Aorta (tissue), 5 donors: Measurements from ENCODE around the gene PLB1. TPM values are rescaled to one million over a fixed set of nuclear protein-coding genes. Genes with fewer than 3 reads are reported as not detected.

ENCODE experiments used
- ATAC-seq: fragments of 200-7000 bp; cut with Tn5 transposase; one replicate; pipeline ENCODE4 v1.9.1; 2022; ENCODE audit warnings: moderate library complexity; ENCODE audit not compliant: low FRiP score
- DNase-seq, 2 donors: peaks; one replicate each; pipeline ENCODE4 v3.0.0-alpha.2; 2020
- H3K27ac ChIP-seq, 2 donors: one replicate each; pipeline ENCODE4 v1.5.1; 2013; ENCODE audit warnings: low read length in 2 of 2, mild to moderate bottlenecking in 2 of 2, moderate library complexity in 2 of 2, control low read depth in 1 of 2, inconsistent platforms in 1 of 2, low read depth in 1 of 2
- H3K27me3 ChIP-seq, 2 donors: one replicate each; pipeline ENCODE4 v1.6.1; 2013; ENCODE audit warnings: control low read depth in 1 of 2, low read length in 1 of 2, mild to moderate bottlenecking in 1 of 2, moderate library complexity in 1 of 2; ENCODE audit not compliant: insufficient read depth in 2 of 2, control insufficient read depth in 1 of 2
- H3K36me3 ChIP-seq, 2 donors: one replicate each; pipeline ENCODE4 v1.6.1; 2013; ENCODE audit warnings: control low read depth in 1 of 2, low read length in 1 of 2, mild to moderate bottlenecking in 1 of 2; ENCODE audit not compliant: insufficient read depth in 2 of 2, control insufficient read depth in 1 of 2
- H3K4me1 ChIP-seq, 2 donors: one replicate each; pipeline ENCODE4 v1.6.1; 2013; ENCODE audit warnings: low read length in 2 of 2, control low read depth in 1 of 2, mild to moderate bottlenecking in 1 of 2, moderate library complexity in 1 of 2; ENCODE audit not compliant: insufficient read depth in 2 of 2, control insufficient read depth in 1 of 2
- H3K4me3 ChIP-seq, 2 donors: one replicate each; pipeline ENCODE4 v1.5.1; 2013; ENCODE audit warnings: low read length in 2 of 2, control low read depth in 1 of 2, mild to moderate bottlenecking in 1 of 2
- H3K9me3 ChIP-seq: one replicate; pipeline ENCODE4 v1.6.1; 2013; ENCODE audit warnings: mild to moderate bottlenecking, low read length; ENCODE audit not compliant: control insufficient read depth
- WGBS, 2 donors: extraction: QIAGEN DNeasy Blood & Tissue Kit; methylation state at CpG; one replicate each; pipeline ENCODE4 v1.1.7; 2013; 5-methylcytosine and 5-hydroxymethylcytosine counted together
- intact Hi-C, 2 donors: fragments of 100-400 bp; cut with DNase I; formaldehyde crosslinking; loops; one replicate each; pipeline versions ENCODE4 v1.14.2 to v1.15.0; 2022
- polyA plus RNA-seq, 2 donors: library from polyadenylated mRNA; stranded (reverse); fragments of 200-250 nt; gene quantifications; one replicate each; pipeline ENCODE4 v1.2.3, GENCODE V29; 2013
- total RNA-seq, 2 donors: library from RNA; stranded (reverse); fragmentation: NEBNext Ultra II Directional; extraction: Animal tissue kit (Norgen Biotek cat#: 25700); gene quantifications; one replicate each; pipeline ENCODE4 v1.2.1, GENCODE V29; 2021
- donor health status: healthy with polysubstance abuse.
- donor health status: Bipolar disorder and iron deficiency.
- donor health status: DM: no; HTN: no; CAD: no.
- donor health status: DM: no; HTN: no; CAD: no.
- donor health status: DM: yes; HTN: yes; CAD: no.

The PLB1 gene
- total and polyA plus RNA-seq, 4 donors: 4.9 to 16.3 (median 7.1) TPM

DNA sequence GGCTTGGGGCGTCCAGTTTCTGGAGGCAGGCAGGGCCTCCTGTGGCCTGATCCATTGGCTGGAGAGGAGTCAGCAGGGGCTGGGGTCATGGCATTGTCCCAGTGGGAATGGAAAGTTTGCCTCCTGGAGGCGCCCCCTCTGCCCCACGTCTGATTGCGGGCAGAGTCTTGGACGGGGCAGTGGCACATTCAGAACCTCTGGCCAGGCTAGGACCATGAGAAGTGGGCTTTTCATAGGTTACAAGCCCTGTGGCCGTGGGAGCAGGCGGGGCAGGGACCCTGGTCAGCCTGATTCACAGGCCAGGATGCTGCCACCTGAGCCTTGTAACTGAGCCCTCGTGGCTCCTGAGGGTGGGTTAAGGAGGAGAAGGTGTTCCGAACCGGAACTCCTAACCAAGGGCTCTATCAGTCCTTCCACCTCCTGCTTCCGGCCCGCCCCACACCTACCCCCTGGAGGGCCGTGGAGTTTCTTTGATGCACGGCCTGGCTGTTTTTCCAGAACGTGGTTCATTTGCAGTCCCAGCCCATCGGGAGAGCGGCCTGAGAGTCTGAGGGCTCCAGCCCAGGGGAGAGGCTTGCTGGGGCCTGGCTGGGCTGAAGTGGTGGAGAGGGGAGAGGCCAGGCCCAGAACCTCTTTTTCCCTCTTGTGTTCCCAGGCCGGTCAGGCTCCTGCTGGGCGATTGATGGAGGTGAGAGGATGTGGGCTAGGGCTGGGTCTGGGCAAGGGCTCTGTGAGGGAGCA, 43.9 kb upstream of the PLB1 start:
- intact Hi-C loops: loop anchor here (5.0 kb wide), 2 partner anchors 695 to 750 kb away; no protein-coding TSS in a partner anchor
- no peaks in the 10 kb centered on the region for H3K36me3 ChIP-seq
- H3K27me3 ChIP-seq: no peaks in the 10 kb centered on the region
- WGBS, 2 donors: 86 to 92% methylated on average over 19 of the region's 19 CpGs
- DNase-seq (no peak), ATAC-seq (no peak)
- no peaks in the 10 kb centered on the region for H3K9me3 ChIP-seq
- no peak overlapping the region for H3K27ac ChIP-seq
- H3K4me1 ChIP-seq: no peaks in the 10 kb centered on the region
- no peak overlapping the region for H3K4me3 ChIP-seq

DNA sequence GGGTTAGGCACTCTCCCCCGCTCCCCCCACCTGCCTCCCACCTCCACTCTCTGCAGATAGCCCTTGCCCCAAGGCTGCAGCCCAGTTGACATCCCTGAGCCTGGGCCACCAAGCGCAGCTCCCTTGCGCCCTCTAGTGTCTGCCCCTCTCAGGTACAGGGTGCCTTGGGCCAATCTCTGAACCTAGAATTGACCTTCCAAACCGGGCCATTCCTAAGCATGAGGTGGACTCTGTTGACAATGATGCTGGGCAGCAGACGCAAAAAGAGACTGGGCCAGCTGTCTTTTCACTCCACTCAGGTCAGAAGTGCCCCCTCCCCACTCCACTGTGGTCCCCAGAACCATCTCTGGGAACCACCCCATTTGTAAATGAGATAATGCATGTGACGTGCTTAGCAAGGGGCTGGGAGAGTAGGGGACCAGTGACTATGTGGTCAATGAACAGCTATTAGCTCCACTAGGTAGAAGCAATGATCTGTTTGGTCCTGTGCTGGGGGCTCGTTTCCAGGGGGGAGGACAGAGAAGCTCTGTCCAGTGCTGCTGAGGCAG, 43.3 kb upstream of the PLB1 start:
- ATAC-seq: peak; percentile 86
- Histone ChIP-seq H3K27ac (no peak overlapping the region), H3K36me3 (no peaks in the 10 kb centered on the region), H3K9me3 (no peaks in the 10 kb centered on the region), H3K4me3 (no peak overlapping the region), H3K4me1 (no peaks in the 10 kb centered on the region), H3K27me3 (no peaks in the 10 kb centered on the region)
- peak; percentile 85 to 94 for DNase-seq
- 51 to 52% methylated on average over 6 to 7 of the region's 7 CpGs for WGBS, 2 donors
- intact Hi-C loops: loop anchor here (1.0 to 5.0 kb wide), 3 partner anchors 695 to 750 kb away; no protein-coding TSS in a partner anchor

DNA sequence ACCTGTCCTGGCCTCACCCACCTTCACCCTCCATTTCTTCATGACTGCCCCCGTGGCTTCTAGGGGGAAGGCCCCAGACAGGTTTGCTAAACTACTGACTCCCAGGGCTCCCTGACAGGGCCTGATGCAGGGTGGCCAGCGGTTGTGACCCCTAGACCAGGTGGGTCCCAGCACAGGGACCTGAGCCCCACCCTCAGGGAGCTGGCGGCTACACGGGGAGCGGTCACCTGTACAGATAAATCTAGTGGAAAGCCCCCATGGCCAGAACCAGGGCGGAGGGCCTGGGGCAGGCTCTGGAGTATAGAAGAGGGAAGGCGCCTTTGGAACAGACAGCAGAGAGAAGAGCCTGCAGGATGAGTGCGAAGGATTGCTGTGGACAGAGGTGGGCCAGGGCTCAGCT, 42.5 kb upstream of the PLB1 start:
- Histone ChIP-seq H3K9me3 (no peaks in the 10 kb centered on the region), H3K4me3 (no peak overlapping the region), H3K4me1 (no peaks in the 10 kb centered on the region), H3K27ac (no peak overlapping the region), H3K27me3 (no peaks in the 10 kb centered on the region), H3K36me3 (no peaks in the 10 kb centered on the region)
- intact Hi-C loops: loop anchor here (1.0 to 5.0 kb wide), 3 partner anchors 696 to 751 kb away; no protein-coding TSS in a partner anchor
- DNase-seq (peak in 1 of 2 donors; percentile 71), ATAC-seq (no peak)
- WGBS, 2 donors: 94 to 95% methylated on average over 8 of the region's 8 CpGs

DNA sequence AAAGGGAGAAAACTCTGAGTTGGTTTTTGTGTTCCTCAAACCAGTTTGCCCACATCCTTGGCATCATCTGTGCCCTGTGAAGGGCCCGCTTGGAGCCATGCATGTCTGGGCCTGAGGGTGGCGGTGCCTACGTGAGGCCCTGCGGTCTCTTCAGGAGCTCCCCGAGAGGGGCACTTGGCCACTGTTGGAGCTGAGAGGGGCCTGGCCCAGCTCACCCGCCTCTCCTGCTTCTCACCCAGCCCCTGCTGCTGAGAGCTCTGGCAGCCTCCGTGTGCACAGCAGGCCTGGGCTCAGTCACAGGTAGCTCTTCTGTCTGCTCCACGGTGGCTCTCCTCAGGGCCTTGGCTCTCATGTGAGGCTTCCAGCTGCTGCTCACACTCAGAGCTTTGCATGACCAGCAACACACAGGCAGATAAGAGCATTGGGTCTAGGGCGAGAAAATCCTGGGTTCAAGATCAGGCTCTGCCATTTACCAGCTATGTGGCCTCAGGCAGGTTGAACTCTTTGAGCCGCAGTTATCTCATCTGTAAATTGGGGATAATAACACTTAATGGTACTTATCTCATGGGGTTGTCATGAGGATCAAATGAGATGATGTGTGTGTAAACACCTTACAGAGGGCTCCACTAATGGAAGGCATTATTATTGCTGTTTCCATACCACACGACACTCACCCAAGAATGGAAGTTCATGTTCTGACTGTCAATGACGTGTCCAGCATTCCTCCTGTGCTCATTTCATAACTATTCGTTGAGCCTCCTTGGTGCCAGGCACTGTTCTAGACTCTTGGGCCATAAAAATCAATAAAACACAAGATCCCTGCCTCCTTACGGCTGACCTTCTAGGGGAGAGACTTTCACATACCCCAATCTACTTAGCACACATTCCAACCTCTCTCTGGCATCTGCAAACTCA, 41.6 kb upstream of the PLB1 start:
- intact Hi-C loops: loop anchor here (5.0 kb wide), 2 partner anchors 697 to 752 kb away; no protein-coding TSS in a partner anchor
- Histone ChIP-seq H3K4me1 (no peaks in the 10 kb centered on the region), H3K4me3 (no peak overlapping the region), H3K9me3 (no peaks in the 10 kb centered on the region), H3K27me3 (no peaks in the 10 kb centered on the region), H3K36me3 (no peaks in the 10 kb centered on the region), H3K27ac (no peak overlapping the region)
- 92 to 95% methylated on average over 14 of the region's 14 CpGs for WGBS, 2 donors
- DNase-seq (peak in 1 of 2 donors; percentile 71), ATAC-seq (no peak)

DNA sequence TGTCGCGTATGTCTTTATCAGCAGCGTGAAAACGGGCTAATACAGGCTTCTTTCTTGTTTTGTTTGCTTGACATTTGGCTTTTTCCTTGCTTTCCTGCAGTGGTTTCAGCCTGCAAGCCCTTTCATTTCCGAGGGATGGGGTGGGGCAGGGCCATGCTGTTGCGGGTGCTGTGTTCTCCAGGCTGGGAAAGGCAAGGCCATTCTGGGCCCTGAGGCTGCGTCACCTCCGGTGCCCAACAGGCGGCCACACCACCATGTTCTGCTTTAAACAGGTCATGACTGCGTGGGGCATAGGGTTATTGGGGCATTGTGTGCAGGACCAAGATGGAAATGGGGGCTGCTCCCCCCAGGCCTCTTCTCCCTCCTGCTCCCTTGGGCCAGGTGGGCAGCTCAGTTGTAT, 38.6 kb upstream of the PLB1 start:
- no peak for DNase-seq
- no peak for ATAC-seq
- intact Hi-C loops: no loop called here

DNA sequence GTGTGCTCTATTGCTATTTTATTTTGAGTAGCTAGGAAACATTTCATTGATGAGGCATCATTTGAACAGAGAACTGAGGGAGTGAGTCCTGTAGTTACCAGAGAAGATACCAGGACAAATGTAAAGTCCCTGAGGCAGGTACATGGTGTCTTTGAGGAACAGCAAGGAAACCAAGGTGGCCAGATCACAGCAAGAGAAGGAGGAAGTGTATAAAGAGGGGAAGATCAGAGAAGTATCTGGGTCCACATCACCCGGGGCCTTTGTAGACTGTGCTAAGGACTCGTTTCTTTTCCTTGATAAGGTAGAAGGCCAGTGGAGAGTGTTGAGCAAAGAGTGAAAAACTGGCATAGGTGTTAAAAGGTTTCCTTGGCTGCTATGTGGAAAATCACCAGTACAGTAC, 34.8 kb upstream of the PLB1 start:
- Histone ChIP-seq H3K4me1 (no peaks in the 10 kb centered on the region), H3K27ac (no peak overlapping the region), H3K4me3 (no peak overlapping the region), H3K36me3 (no peaks in the 10 kb centered on the region), H3K27me3 (no peaks in the 10 kb centered on the region), H3K9me3 (peaks cover 2% of the 10 kb centered on the region)
- intact Hi-C loops: no loop called here
- DNase-seq (no peak), ATAC-seq (no peak)
- 75 to 85% methylated on average over 2 of the region's 2 CpGs for WGBS, 2 donors

More for the DNA sequence above, 38.6 kb upstream of the PLB1 start:
- Histone ChIP-seq H3K27ac (no peak overlapping the region), H3K36me3 (no peaks in the 10 kb centered on the region), H3K4me3 (no peak overlapping the region), H3K4me1 (no peaks in the 10 kb centered on the region), H3K9me3 (no peaks in the 10 kb centered on the region), H3K27me3 (no peaks in the 10 kb centered on the region)
- 89 to 90% methylated on average over 10 of the region's 10 CpGs for WGBS, 2 donors

DNA sequence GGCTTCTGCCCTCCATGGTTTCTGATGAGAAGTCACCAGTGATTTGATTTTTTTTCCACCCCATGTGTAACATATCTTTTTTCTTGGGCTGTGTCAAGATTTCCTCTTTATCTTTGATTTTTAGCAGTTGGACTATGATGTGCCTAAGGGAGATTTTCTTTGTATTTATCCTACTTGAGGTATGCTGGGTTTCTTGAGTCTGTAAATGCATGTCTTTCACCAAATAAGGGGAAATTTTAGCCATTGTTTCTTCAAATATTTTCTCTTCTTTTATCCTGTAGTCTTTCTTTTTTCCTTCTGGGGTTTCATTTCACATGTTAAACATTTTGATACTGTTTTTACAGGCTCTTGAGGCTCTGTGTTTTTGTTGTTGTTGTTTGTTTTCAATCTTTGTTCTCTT, 33.7 kb upstream of the PLB1 start:
- DNase-seq: no peak
- ATAC-seq: no peak
- no peak overlapping the region for H3K4me3 ChIP-seq
- intact Hi-C loops: no loop called here
- H3K9me3 ChIP-seq: peaks cover 2% of the 10 kb centered on the region
- H3K4me1 ChIP-seq: no peaks in the 10 kb centered on the region
- H3K27ac ChIP-seq: no peak overlapping the region
- H3K36me3 ChIP-seq: no peaks in the 10 kb centered on the region
- H3K27me3 ChIP-seq: no peaks in the 10 kb centered on the region

DNA sequence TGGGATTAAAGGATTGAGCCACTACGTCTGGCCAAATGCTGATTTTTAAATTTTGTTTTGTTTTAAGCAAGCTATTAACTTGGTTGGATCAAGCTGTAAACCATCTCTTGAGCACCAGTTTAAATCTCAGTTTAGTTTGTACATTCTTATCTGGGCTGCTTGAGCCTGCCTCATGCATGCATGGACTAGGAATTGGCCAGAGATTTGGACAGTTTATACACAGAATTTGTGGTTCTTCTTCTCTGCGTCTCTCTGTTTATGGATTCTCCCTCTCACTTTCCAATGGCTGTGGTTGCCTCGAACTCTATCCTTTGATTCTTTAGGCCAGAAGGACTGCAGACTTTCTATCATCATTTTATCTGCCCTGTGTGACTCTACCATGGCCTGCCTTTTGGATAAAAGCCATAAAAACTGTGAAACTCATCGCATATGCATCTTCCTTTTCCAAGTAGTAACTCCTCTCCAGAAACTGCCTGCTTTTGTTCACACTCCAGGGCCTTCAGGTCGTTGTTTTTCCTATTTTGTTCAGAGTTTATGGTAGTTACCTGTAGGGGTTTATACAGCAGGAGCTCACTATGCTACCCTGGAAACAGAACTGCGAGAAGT, 32.5 kb upstream of the PLB1 start:
- H3K27ac ChIP-seq: no peak overlapping the region
- no peak for DNase-seq
- ATAC-seq: no peak
- intact Hi-C loops: no loop called here
- 78 to 81% methylated on average over 6 of the region's 6 CpGs for WGBS, 2 donors
- no peaks in the 10 kb centered on the region for H3K36me3 ChIP-seq
- no peaks in the 10 kb centered on the region for H3K4me1 ChIP-seq
- no peak overlapping the region for H3K4me3 ChIP-seq
- H3K27me3 ChIP-seq: no peaks in the 10 kb centered on the region
- H3K9me3 ChIP-seq: peaks cover 2% of the 10 kb centered on the region
